ENCODE data around the gene IL18BP. TPM values are rescaled to one million over a fixed set of nuclear protein-coding genes. Genes with fewer than 3 reads are reported as not detected.

The IL18BP gene
- total RNA-seq, 1 experiment from 2014 or later = 5.1 TPM

- TF ChIP-seq CTCF (IDR thresholded peaks at IDR 0.05; ENCODE audit: unreplicated experiment) = no peak
- no peaks in the 10 kb centered on the region for H3K27me3 Mint-ChIP-seq (ENCODE audit: insufficient read depth, unreplicated experiment)
- ChIA-PET CTCF (interaction anchor here (1.6 to 3.9 kb wide), 3 partner anchors 11 to 475 kb away, joined by 5 to 23 read pairs (median 5); no protein-coding TSS in a partner anchor), POLR2A (interaction anchor here (0.9 to 1.0 kb wide), 2 partner anchors 14 to 28 kb away, joined by 3 read pairs; partner anchors contain the start of gene XNDC1N)
- H3K4me3 Mint-ChIP-seq (ENCODE audit: unreplicated experiment) = no peak overlapping the region
- H3K9me3 Mint-ChIP-seq (ENCODE audit: unreplicated experiment) = peaks cover 5% of the 10 kb centered on the region
- DNase-seq (ENCODE audit: unreplicated experiment) = no peak
- intact Hi-C loops (cut with micrococcal nuclease) = no loop called here
- BruUV-seq (replicated peaks) = no TSS peak
- peaks cover 5% of the 10 kb centered on the region for H3K4me1 Mint-ChIP-seq (ENCODE audit: insufficient read depth, unreplicated experiment)
- H3K27ac Mint-ChIP-seq (ENCODE audit: low read depth, unreplicated experiment) = no peak overlapping the region
- peaks cover 8% of the 10 kb centered on the region for H3K36me3 Mint-ChIP-seq (ENCODE audit: insufficient read depth, unreplicated experiment)
Observed at GRCh38 chr11:71955898-71956456, 42.7 kb upstream of the IL18BP start.

DNA sequence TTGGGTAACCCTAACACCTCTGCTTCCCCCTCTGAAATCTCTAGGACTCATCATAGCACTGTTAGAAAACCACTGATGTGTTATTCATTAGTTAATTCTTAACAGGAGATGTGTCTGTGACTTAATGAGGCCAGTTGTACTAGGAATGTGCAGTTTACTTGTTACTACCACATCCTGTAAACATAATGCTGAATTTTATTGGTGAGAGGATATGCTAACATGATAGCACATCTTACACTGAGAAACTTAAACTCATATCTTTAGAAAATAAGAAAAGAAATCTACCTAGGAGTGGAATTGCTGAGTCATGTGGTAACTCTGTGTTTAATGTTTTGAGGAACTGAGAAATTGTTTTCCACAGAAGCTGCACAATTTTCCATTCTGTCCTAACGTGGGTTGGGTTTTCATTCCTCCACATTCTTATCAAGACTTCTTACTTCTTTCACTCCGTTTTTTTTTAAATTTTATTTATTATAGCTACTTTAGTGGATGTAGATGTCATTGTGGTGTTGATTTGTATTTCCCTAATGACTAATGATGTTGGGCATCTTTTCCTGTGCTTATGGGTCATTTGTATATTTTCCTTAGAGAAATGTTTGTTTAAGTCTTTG, 36.2 kb upstream of the IL18BP start:
- intact Hi-C loops (cut with micrococcal nuclease) = no loop called here
- Mint-ChIP-seq H3K9me3 (ENCODE audit: unreplicated experiment) (peaks cover 8% of the 10 kb centered on the region), H3K27me3 (ENCODE audit: insufficient read depth, unreplicated experiment) (no peaks in the 10 kb centered on the region), H3K27ac (ENCODE audit: low read depth, unreplicated experiment) (no peak overlapping the region), H3K4me1 (ENCODE audit: insufficient read depth, unreplicated experiment) (no peaks in the 10 kb centered on the region), H3K4me3 (ENCODE audit: unreplicated experiment) (no peak overlapping the region), H3K36me3 (ENCODE audit: insufficient read depth, unreplicated experiment) (peaks cover 34% of the 10 kb centered on the region)
- POLR2A ChIA-PET = interaction anchor here (1.0 kb wide), 1 partner anchor 9 kb away, joined by 3 read pairs; no protein-coding TSS in a partner anchor
- no peak for TF ChIP-seq CTCF (IDR thresholded peaks at IDR 0.05; ENCODE audit: unreplicated experiment)
- BruUV-seq (replicated peaks) = no TSS peak
- CTCF ChIA-PET = no interaction called here
- DNase-seq (ENCODE audit: unreplicated experiment) = no peak

DNA sequence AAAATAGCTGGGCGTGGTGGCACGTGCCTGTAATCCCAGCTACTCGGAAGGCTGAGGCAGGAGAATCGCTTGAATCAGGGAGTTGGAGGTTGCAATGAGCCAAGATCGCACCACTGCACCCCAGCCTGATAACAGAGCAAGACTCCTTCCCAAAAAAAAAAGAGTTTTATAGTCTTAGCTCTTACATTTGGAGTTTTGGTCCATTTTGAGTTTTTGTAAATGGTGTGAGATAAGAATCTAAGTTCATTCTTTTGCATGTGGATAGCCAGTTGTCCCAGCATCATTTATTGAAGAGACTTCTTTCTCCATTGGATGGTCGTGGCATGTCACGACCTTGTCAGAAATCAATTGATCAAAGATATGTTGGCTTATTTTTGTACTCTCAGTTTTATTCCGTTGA, 35.2 kb upstream of the IL18BP start:
- H3K36me3 Mint-ChIP-seq (ENCODE audit: insufficient read depth, unreplicated experiment) = peaks cover 41% of the 10 kb centered on the region
- H3K9me3 Mint-ChIP-seq (ENCODE audit: unreplicated experiment) = peaks cover 8% of the 10 kb centered on the region
- TF ChIP-seq CTCF (IDR thresholded peaks at IDR 0.05; ENCODE audit: unreplicated experiment) = no peak
- ChIA-PET POLR2A (interaction anchor here (1.0 kb wide), 1 partner anchor 10 kb away, joined by 3 read pairs; no protein-coding TSS in a partner anchor), CTCF (no interaction called here)
- BruUV-seq (replicated peaks) = no TSS peak
- no peak overlapping the region for H3K4me3 Mint-ChIP-seq (ENCODE audit: unreplicated experiment)
- intact Hi-C loops (cut with micrococcal nuclease) = no loop called here
- no peaks in the 10 kb centered on the region for H3K4me1 Mint-ChIP-seq (ENCODE audit: insufficient read depth, unreplicated experiment)
- no peak for DNase-seq (ENCODE audit: unreplicated experiment)
- no peaks in the 10 kb centered on the region for H3K27me3 Mint-ChIP-seq (ENCODE audit: insufficient read depth, unreplicated experiment)
- no peak overlapping the region for H3K27ac Mint-ChIP-seq (ENCODE audit: low read depth, unreplicated experiment)

DNA sequence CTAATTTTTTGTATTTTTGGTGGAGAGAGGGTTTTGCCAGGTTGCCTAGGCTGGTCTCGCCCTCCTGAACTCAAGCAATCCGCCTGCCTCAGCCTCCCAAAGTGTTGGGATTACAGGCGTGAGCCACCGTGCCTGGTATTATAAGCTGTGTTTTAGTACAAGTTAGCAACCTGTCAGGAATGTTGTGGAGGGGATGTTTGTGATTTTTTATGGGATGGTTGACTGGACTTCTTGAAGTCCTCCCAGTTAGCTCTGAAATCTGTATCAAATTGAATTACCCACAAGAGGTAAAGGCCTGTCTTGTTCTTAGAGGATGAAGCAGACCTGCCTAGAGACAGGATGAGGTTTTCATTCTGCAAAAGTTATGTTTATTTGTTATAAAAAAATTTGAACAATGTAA, 34.1 kb upstream of the IL18BP start:
- intact Hi-C loops (cut with micrococcal nuclease) = no loop called here
- CTCF ChIA-PET = interaction anchor here (0.8 to 2.5 kb wide), 2 partner anchors 12 to 466 kb away, joined by 4 to 16 read pairs; no protein-coding TSS in a partner anchor
- no peak overlapping the region for H3K27ac Mint-ChIP-seq (ENCODE audit: low read depth, unreplicated experiment)
- no peak for TF ChIP-seq CTCF (IDR thresholded peaks at IDR 0.05; ENCODE audit: unreplicated experiment)
- H3K4me3 Mint-ChIP-seq (ENCODE audit: unreplicated experiment) = no peak overlapping the region
- no TSS peak for BruUV-seq (replicated peaks)
- POLR2A ChIA-PET = interaction anchor here (0.7 kb wide), 1 partner anchor 17 kb away, joined by 3 read pairs; no protein-coding TSS in a partner anchor
- H3K27me3 Mint-ChIP-seq (ENCODE audit: insufficient read depth, unreplicated experiment) = no peaks in the 10 kb centered on the region
- DNase-seq (ENCODE audit: unreplicated experiment) = no peak
- H3K4me1 Mint-ChIP-seq (ENCODE audit: insufficient read depth, unreplicated experiment) = no peaks in the 10 kb centered on the region
- H3K36me3 Mint-ChIP-seq (ENCODE audit: insufficient read depth, unreplicated experiment) = peaks cover 46% of the 10 kb centered on the region
- H3K9me3 Mint-ChIP-seq (ENCODE audit: unreplicated experiment) = peaks cover 8% of the 10 kb centered on the region

Data from MCF 10A (cell line).